Anterior cingulate cortex (tissue), 58 donors: Measurements from ENCODE around the gene GINS1.
A peak's percentile ranks its signal among the peaks of the same experiment; 100 is the strongest.
"Not testable (repeated sequence)": the region's sequence is repeated elsewhere in the genome, so short reads cannot be mapped to it uniquely, and the experiment has no call there.

ENCODE experiments used
- DNase-seq, 58 donors: peaks; one replicate each; lab custom pipeline; 2025; lab: John Stamatoyannopoulos, UW

GINS1 gene

DNA sequence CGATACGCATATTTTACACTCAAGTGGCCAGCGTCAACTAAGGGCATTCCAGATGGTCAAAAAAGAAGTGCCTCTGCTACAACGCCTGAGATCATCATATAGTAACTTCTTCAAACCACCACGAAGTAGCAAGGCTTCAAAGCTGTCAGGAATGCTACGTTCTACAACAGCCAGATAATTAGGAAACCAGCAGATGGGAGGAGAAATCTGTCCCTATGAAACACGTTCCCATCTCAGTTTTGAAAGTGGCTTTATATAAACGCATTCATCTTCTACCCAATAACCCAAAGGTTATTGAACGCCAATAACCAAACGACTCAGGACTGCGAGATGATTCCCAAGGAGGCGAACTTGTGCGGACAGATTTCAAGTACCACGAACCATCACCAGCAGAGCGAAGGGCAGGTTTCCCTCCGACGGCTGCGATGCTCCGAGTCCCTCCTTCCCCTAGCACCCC, 18.0 kb upstream of the GINS1 start:
- peak in 3 of 58 donors; percentile 4 to 36 (median 25) for DNase-seq

DNA sequence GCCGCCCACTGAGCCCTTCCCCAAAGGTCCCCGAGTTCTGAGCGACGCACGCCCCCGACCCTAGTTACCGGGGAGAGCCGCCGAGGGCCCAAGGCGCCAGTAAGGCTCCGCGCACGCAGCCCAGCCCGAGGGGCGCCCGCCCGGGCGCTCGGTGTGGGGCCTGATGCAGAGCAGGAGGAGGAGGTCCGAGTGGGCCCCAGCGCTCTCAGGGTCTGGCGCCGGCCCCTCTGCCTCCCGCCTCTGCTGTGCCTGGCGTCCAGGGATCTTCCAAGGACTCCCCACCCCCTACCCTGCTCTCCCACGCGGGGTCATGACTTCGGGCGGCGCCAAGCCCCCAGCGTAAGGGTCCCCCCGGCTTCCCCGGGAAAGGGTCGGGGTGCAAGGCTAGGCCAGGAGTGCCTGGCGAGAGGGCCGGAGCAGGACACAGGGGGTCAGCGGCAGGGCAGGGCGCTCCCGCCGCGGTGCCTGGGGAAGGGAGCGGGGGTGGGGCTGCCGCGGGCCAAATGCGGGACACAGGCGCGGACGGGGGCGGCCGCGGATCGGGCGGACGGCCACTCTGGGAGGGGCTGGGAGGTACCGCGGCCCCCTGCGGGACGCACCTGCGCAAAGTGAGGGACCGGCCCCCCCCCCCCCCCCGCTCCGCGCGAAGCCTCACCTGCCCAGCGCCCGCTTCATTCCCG, 17.5 kb upstream of the GINS1 start:
- DNase-seq: peak in 32 of 58 donors; percentile 6 to 69 (median 44)

DNA sequence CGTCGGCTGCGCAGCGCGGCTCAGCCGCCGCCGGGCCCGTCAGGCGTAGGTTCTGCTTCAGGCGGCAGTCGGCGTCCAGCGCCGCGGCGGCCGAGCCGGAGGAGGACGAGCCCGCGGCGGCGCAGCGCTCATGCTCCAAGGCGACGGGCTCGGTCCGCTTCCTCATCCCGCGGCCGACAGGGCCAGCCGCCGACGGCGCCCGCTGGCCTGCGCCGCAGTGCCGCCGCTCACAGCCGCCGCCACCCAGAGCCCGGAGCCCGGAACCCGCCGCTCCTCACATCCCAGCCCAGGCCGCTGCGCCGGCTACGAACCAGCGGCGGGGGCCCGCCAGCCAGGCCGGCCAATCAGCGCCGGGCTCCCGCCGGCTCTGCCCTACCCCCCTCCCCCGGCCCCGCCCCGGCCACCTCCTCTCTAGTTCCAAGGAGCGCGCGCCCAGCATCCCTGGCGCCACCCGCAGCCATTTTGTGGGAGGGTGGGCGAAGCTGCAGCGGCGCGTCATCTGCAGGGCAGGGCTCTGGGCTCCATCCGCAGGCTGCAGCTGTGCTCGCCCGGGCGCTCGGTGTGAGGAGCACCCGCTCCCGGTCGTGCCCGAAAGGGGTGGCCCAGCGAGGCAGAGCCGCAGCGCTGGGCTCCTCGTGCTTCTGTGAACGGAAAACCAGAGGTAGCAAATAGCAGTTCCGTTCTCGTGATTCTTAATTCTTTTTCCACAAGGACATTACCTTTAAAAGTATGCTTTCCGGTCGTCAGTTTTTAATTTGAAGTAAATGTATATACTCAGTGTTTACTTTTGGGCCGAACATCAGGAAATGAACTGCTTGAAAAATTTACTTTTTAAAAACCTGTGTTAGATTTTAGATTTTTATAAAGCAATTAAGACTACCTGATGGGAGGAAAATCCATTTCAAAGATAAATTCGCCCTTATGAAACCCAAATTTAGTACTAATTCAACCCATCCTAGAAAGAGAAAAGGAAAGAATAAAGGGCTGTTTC, 16.6 kb upstream of the GINS1 start, which contains the start of gene ABHD12:
Gene ABHD12, minus strand, starts transcription at position 298 of the 991 bp plus-strand sequence. Its CDS starts 132 bp downstream, at position 166.
- DNase-seq: peak; percentile 49 to 98 (median 95)

DNA sequence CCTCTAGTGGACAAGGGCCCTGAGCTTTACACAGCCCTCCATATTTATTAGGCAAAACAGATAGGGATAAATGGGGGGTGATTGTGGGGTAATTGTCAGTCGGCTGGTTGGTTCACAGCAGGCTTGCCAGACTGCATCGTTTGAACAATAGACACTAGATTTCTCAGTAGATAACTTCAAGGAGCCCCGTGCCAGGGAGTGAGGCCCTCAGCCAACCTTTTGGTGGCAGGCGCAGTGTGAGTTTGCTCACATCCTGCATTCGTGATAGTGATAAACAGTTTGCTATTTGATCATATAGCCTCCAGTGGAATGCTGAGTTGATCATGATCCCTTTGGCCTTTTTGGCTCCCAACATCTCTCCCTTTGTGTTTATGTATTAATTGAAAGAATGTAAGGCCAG, 13.2 kb upstream of the GINS1 start:
- peak in 1 of 58 donors; percentile 25 for DNase-seq

DNA sequence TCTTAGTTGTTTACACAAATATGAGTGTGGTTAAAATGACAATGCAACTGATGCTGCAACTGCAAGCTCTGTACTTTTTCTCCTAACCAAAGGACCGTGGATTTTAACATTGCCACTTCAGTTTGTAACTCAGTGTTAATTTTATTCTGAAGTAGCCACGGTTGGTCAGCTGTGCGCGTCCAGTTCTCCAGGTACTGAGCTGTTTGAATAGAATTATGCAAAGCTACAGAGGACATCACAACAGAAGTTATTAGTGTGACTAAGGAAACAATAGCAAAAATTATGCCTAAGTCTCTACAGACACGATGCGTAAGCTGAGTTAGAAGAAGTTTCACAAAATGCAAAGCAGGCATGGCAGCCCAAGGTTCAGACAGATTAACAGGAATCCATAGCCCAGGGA, 12.5 kb upstream of the GINS1 start:
- DNase-seq: no peak

DNA sequence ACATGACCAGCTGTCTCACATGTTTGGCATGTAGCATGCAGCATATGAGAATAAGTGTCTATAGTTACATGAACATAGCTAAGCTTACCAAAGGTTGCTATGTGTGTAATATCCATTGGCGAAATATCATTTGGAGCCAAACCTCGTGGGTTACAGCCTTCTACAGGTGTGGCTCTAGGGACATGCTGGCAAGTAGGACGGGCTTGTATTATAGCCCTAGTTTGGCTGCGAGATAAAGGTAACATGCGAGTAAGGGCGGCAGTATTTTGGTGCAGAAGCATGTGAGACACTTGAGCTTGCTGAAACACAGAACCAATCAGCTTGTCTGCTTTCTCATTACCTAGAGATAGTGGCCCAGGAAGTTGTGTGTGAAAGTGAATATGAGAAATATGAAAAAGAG, 10.4 kb upstream of the GINS1 start:
- no peak for DNase-seq

DNA sequence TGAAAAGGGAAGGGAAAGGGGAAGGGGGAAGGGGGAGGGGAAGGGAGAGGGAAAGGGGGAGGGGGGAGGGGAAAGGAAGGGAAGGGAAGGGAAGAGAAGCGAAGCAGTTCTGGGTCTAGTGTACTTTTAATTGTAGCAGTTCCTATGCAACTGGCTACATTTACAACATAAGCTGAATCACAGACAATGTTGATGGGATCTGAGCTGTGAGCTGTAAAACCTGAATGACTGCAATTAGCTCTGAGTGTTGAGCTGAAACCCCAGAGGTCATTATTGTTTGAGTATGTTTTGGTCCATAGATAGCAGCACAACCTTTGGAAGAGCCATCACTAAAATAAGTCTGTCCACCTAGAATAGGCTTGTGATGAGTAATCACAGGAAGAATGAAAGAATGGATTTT, 9.7 kb upstream of the GINS1 start:
- no peak for DNase-seq

DNA sequence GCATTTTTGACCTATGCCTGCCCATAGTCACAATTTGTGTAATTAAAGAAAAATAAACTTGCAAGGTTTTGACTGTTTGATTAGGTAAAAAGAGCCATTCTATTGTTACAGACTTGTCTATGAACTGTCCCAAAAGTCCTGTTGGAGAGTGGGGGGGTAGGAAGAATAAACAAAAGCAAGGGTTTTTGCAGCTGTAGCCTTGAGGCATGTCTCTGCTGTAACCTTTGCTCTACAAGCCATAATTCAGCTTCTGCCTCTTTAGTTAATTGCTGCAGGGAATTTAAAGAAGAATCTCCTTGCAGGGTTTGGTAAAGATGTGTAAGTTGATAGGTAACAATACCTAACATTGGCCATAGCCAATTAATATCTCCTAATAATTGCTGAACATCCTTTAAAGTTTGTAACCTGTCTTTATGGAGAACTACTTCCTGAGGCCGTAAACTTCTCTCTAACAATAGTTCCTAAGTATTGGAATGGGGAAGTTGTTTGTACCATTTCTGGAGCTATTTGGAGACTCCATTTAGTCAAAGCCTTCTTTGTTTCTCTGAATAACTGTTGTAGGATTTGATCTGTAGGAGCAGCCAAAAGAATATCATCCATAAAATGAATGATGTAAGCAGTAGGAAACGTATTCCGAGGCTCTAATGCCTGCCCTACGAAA, 9.0 kb upstream of the GINS1 start:
- no peak for DNase-seq

DNA sequence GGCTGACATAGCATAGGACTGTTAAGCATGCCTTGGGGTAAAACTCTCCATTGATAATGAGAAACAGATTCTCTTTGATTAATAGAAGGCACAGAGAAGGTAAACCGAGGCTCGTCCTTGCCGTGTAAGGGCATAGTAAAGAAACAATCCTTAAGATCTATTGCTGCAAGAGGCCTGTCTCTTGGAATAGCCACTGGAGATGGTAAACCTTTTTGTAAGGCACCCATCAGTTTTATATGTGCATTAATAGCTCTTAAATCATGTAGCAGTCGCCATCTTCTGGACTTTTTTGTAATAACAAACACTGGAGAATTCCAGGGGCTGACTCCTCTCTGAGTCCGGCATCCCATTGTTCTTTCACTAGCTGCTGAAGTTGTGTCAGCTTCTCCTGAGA, 8.4 kb upstream of the GINS1 start:
- peak in 31 of 58 donors; percentile 3 to 86 (median 26) for DNase-seq

DNA sequence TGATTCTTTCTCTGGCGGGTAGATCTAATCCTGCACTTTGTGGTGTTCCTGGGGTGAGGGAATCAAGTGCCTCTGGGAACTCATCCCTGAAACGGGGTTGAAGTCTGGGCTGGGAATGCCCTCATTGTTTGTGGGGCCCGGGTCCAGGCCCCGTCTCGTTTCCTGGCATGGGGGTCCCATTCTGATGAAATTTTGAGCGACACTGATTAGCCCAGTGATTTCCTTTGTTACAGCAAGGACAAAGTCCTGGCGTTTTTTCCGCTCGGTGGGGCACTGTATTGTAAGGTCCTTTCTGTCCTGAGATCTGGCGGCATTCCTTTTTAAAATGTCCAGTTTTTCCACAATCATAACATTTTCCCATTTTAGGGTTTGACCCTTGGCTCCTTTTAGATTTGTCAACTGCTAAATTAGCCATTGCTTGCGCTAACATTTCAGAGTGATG, 7.2 kb upstream of the GINS1 start:
- not testable (repeated sequence) for DNase-seq

DNA sequence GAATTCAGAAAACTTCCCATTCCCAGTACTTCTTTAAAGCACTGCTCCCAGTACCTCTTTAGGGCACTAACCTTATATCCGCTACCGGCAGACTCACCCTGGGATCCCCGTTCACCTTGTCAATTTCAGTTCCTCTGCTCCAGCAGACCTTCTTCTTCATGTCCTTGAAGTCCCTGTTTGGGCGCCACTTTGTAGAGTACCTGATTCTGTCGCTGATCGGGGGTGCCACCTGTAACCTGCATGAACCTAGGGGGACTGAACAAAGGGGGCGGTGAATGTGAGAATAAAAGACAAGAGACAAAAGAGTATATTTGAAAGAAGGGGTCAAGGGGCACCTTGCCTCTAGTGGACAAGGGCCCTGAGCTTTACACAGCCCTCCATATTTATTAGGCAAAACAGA, 4.9 kb upstream of the GINS1 start:
- DNase-seq: no peak

DNA sequence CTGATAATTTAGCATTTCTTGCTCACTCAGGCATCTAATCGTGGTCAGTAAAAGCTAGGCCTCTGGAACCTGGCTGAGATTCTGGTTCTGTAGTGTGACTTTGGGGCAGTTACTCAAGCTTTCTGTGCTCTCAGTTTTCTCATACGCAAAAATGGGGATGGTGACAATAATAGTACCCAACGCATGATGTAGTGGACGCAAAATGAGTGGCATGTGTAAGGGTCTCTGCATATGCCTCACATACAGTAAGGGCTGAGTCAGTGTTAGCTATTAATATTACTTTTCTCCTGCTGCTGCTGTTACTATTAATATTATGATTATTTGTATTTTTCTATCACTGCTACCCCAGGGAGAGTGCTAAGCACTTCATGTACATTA, 686 bp downstream of the GINS1 start:
- no peak for DNase-seq

DNA sequence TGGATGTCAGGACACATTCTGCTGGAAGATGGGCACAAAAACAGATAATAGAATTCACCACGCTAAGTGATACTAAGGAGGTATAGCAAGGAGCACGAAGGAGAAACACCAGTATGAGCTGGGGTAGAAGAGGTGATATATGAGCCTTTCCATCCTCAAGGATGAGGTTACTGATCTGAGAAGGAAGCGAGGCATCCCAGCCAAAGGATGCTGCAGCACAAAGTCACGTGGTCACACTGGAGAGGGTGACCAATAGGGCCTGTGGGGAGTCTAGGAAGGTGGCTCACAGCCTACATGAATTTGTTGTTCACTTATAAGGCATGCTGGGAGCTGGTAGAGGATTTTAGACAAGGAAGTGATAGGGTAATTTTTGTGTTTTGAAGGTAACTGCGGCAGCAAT, 1.4 kb downstream of the GINS1 start:
- no peak for DNase-seq

DNA sequence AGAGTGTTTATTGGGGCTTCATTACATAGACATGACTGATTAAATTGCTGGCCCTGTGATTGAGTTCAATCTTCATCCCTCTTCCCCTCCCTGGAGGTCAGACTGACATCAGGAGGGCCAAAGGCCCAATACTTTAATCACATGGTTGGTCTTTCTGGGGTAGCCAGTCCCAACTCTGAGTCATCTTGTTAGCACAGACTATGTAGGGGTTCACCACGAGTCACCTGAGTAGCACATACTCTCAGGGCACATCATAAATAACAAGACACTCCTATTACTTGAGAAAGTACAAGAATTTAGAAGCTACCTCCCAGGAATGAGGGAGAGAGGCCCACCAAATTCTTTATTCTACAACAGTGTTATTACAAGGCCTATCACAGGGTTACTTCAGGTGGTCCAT, 11.3 kb downstream of the GINS1 start:
- no peak for DNase-seq

DNA sequence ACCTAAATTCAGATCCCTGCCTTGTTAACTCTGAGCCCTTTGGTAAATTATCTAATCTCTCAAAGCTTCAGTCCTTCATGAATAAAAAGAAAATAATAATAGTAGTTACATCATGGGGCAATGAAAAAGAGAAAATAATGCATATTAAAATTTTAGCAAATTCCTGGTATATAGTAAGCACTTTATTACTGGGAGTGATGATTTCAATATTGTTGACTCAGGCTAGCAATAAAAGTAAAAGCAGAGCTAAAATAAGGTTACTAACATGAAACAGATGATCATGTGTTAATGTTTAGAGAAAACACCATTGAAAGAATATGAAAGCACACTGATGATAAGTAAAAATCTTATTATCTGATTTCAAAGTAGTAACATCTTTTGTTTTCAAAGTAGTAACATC, 13.6 kb downstream of the GINS1 start:
- DNase-seq: no peak

DNA sequence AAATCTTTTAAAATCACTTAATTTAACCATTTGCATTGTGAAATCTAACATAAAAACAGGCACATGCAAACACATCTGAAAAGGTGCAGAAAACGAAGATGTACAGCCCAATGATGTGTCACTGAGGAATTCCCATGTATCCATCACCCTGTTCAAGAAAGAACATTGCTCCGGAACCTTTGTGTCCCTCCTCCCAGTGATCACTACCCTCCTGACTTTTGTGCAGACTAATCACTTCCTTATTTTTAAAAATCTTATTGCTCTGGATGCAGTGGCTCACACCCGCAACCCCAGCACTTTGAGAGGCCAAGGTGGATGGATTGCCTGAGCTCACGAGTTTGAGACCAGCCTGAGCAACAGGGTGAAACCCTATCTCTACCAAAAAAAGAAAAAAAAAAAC, 14.6 kb downstream of the GINS1 start:
- no peak for DNase-seq

DNA sequence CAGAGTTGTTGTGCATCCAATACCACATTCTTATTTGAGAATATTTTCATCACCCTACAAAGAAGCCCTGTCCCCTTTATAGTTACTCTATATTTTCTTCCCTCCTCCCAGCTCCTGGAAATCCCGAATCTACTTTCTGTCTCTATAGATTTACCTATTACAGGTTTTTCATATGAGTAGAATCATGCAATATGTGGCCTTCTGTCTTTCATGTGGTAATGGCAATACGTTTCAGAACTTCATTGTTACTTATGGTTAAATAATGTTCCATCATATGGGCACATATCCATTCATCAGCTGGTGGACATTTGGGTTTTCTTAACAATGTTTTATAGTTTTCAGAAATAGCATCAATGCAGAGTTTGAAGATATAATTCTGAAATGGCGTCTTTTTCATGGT, 17.1 kb downstream of the GINS1 start:
- no peak for DNase-seq

DNA sequence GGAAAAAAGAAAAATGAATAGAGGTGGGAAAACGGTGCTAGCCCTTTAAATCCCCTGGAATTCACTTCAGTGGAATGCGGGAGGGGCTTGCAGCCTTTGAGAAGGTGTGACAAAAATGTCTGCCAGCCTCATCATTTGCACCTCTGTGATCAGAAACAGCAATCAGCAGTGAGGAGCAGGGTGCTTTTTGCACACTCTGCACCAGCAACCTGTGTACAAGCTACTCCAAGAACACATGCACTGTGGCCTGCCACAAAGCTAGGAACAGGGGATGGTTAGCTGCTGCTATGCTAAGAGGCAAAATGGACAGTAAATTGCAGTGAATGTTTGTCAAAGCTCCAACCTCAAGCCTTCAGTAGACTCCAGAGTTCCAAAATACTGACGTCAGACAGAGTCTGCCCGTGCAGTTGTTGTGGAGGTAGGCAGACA, 29.7 kb downstream of the GINS1 start:
- no peak for DNase-seq

DNA sequence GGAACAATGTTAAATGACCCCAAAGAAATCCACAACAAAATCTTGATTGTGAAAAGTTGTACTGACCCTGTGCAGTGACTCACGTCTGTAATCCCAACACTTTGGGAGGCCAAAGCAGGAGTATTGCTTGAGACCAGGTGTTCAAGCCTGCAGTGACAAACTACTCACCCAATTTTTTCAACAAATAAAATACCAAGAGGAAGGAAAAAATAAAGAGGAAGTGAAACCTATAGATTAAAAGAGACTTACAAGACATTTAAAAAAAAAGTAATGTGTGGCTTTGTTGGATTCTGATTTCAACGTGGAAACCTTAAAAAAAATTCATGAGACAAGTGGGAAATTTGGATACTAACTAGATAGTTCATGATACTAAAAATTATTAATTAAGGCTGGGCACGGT, 31.9 kb downstream of the GINS1 start:
- no peak for DNase-seq

DNA sequence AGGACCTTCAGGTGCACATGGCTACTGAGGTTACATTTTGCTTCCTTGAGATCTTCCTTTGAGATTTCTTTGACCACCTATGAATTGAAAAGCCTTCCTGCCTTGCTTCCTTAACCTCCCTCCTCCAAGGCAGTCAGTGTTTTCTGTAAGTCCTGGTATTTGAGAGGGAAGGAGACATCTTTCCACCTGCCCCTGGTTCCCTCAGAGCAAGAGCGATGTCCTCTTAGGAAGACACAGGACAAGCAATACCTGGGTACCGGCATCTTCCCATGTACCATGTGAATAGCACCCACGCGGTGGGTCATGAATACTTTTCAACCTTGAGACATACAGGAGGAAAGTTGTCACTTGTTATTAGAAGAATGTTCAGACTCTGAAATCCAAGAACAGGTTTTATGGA, 37.1 kb downstream of the GINS1 start:
- DNase-seq: no peak

DNA sequence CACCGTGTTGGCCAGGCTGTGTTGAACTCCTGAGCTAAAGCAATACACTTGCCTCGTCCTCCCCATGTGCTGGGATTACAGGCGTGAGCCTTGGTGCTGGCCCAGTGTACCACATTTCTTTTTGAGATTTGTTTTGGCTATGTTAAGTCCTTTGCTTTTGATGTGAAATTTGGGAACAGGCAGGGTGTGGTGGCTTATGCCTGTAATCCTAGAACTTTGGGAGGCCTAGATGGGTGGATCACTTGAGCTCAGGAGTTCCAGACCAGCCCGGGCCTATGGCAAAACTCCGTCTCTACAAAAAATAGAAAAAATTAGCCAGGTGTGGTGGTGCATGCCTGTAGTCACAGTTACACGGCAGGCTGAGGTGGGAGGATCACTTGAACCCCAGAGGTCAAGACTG, 40.2 kb downstream of the GINS1 start:
- no peak for DNase-seq
